Measurements from ENCODE around the gene APC. TPM values are rescaled to one million over a fixed set of nuclear protein-coding genes. Genes with fewer than 3 reads are reported as not detected.
A peak's percentile ranks its signal among the peaks of the same experiment; 100 is the strongest.

The APC gene
- total RNA-seq, 1 donor from 2014 or later, result 36.9 TPM

GRCh38 chr5:112878101-112878500 is 140.4 kb downstream of the APC start:
- no peak for DNase-seq (ENCODE audit: extremely low spot score, unreplicated experiment)
- H3K4me1 Mint-ChIP-seq (ENCODE audit: unreplicated experiment), result peaks cover 17% of the 10 kb centered on the region
- H3K36me3 Mint-ChIP-seq (ENCODE audit: unreplicated experiment), result peaks cover 16% of the 10 kb centered on the region
- H3K4me3 Mint-ChIP-seq (ENCODE audit: unreplicated experiment), result no peak overlapping the region
- H3K27me3 Mint-ChIP-seq (ENCODE audit: unreplicated experiment), result no peaks in the 10 kb centered on the region
- H3K27ac Mint-ChIP-seq (ENCODE audit: unreplicated experiment), result peak overlapping the region; percentile 8
- H3K9me3 Mint-ChIP-seq (ENCODE audit: unreplicated experiment), result no peaks in the 10 kb centered on the region
- TF ChIP-seq, protein P1, sequence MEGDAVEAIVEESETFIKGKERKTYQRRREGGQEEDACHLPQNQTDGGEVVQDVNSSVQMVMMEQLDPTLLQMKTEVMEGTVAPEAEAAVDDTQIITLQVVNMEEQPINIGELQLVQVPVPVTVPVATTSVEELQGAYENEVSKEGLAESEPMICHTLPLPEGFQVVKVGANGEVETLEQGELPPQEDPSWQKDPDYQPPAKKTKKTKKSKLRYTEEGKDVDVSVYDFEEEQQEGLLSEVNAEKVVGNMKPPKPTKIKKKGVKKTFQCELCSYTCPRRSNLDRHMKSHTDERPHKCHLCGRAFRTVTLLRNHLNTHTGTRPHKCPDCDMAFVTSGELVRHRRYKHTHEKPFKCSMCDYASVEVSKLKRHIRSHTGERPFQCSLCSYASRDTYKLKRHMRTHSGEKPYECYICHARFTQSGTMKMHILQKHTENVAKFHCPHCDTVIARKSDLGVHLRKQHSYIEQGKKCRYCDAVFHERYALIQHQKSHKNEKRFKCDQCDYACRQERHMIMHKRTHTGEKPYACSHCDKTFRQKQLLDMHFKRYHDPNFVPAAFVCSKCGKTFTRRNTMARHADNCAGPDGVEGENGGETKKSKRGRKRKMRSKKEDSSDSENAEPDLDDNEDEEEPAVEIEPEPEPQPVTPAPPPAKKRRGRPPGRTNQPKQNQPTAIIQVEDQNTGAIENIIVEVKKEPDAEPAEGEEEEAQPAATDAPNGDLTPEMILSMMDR (IDR thresholded peaks at IDR 0.05), result no peak

GRCh38 chr5:112878760-112879159 is 141.1 kb downstream of the APC start:
- Mint-ChIP-seq H3K4me3 (ENCODE audit: unreplicated experiment) (no peak overlapping the region), H3K27ac (ENCODE audit: unreplicated experiment) (peak overlapping the region; percentile 27), H3K36me3 (ENCODE audit: unreplicated experiment) (peaks cover 16% of the 10 kb centered on the region), H3K9me3 (ENCODE audit: unreplicated experiment) (no peaks in the 10 kb centered on the region), H3K27me3 (ENCODE audit: unreplicated experiment) (no peaks in the 10 kb centered on the region), H3K4me1 (ENCODE audit: unreplicated experiment) (peaks cover 16% of the 10 kb centered on the region)
- DNase-seq (ENCODE audit: extremely low spot score, unreplicated experiment), result no peak
- TF ChIP-seq, protein P1 (IDR thresholded peaks at IDR 0.05), result no peak

GRCh38 chr5:112880219-112880964 is 142.7 kb downstream of the APC start:
- peaks cover 23% of the 10 kb centered on the region for H3K36me3 Mint-ChIP-seq (ENCODE audit: unreplicated experiment)
- H3K9me3 Mint-ChIP-seq (ENCODE audit: unreplicated experiment), result no peaks in the 10 kb centered on the region
- no peak overlapping the region for H3K27ac Mint-ChIP-seq (ENCODE audit: unreplicated experiment)
- TF ChIP-seq, protein P1 (IDR thresholded peaks at IDR 0.05), result no peak
- H3K4me1 Mint-ChIP-seq (ENCODE audit: unreplicated experiment), result peaks cover 16% of the 10 kb centered on the region
- no peaks in the 10 kb centered on the region for H3K27me3 Mint-ChIP-seq (ENCODE audit: unreplicated experiment)
- H3K4me3 Mint-ChIP-seq (ENCODE audit: unreplicated experiment), result no peak overlapping the region
- DNase-seq (ENCODE audit: extremely low spot score, unreplicated experiment), result no peak

DNA sequence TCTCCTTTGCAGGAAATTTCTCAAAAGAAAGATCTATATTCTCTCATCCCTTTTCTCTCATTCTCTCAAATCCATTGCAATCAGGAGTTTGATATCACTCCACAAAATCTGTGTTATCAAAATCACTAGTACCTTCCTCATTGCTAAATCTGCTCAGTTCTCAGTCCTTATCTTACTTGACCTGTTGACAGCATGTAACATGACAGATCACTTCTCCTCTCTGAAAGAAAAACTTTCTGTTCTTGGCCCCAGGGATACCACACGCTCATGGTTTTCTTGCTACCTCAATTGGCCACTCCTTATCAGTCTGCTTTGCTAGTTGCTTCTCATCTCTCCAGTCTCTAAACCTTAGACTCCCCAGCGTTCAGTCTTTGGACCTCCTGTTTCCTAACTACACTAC is 145.5 kb downstream of the APC start:
- Mint-ChIP-seq H3K4me3 (ENCODE audit: unreplicated experiment) (no peak overlapping the region), H3K27ac (ENCODE audit: unreplicated experiment) (no peak overlapping the region), H3K9me3 (ENCODE audit: unreplicated experiment) (no peaks in the 10 kb centered on the region), H3K27me3 (ENCODE audit: unreplicated experiment) (no peaks in the 10 kb centered on the region), H3K4me1 (ENCODE audit: unreplicated experiment) (peaks cover 9% of the 10 kb centered on the region), H3K36me3 (ENCODE audit: unreplicated experiment) (peaks cover 28% of the 10 kb centered on the region)
- TF ChIP-seq, protein P1 (IDR thresholded peaks at IDR 0.05), result no peak
- DNase-seq (ENCODE audit: extremely low spot score, unreplicated experiment), result no peak

GRCh38 chr5:112885001-112885400 is 147.3 kb downstream of the APC start:
- TF ChIP-seq, protein P1 (IDR thresholded peaks at IDR 0.05), result no peak
- Mint-ChIP-seq H3K27ac (ENCODE audit: unreplicated experiment) (no peak overlapping the region), H3K36me3 (ENCODE audit: unreplicated experiment) (peaks cover 24% of the 10 kb centered on the region), H3K27me3 (ENCODE audit: unreplicated experiment) (no peaks in the 10 kb centered on the region), H3K4me3 (ENCODE audit: unreplicated experiment) (no peak overlapping the region), H3K9me3 (ENCODE audit: unreplicated experiment) (no peaks in the 10 kb centered on the region), H3K4me1 (ENCODE audit: unreplicated experiment) (no peaks in the 10 kb centered on the region)
- no peak for DNase-seq (ENCODE audit: extremely low spot score, unreplicated experiment)
